MCF 10A (cell line): Measurements from ENCODE around the gene RUNX3. TPM values are rescaled to one million over a fixed set of nuclear protein-coding genes. Genes with fewer than 3 reads are reported as not detected.

Experiments used
- BruUV-seq: library from RNA; stranded (reverse); fragments of 400-500 nt; replicated peaks from 2 replicates; lab custom pipeline; 2021; lab: Mats Ljungman, UMichigan
- CTCF ChIA-PET: fragments of 300-600 bp; sonication (Branson Sonifier 250); formaldehyde crosslinking; extraction: SDS; loops from one replicate; lab custom pipeline; 2021; ENCODE audit warnings: antibody characterized with exemption, inconsistent platforms; lab: Yijun Ruan, JAX
- POLR2A ChIA-PET: fragments of 300-600, 350-650 bp; sonication (Branson Sonifier 250); formaldehyde crosslinking; extraction: SDS; loops from one replicate; lab custom pipeline; 2020; ENCODE audit warnings: antibody characterized with exemption, inconsistent platforms; lab: Yijun Ruan, JAX
- DNase-seq: peaks from one replicate; pipeline ENCODE4 v3.0.0-alpha.2; 2018; ENCODE audit not compliant: unreplicated experiment
- H3K27ac Mint-ChIP-seq: one replicate; pipeline ENCODE4 v1.8.0; 2022; ENCODE audit warnings: mild to moderate bottlenecking, low read depth, mixed read lengths; ENCODE audit not compliant: unreplicated experiment
- H3K27me3 Mint-ChIP-seq: one replicate; pipeline ENCODE4 v1.8.0; 2022; ENCODE audit warnings: mixed read lengths; ENCODE audit not compliant: insufficient read depth, unreplicated experiment
- H3K36me3 Mint-ChIP-seq: one replicate; pipeline ENCODE4 v1.8.0; 2022; ENCODE audit warnings: mild to moderate bottlenecking, moderate library complexity, mixed read lengths; ENCODE audit not compliant: insufficient read depth, unreplicated experiment
- H3K4me1 Mint-ChIP-seq: one replicate; pipeline ENCODE4 v1.8.0; 2022; ENCODE audit warnings: mixed read lengths; ENCODE audit not compliant: insufficient read depth, unreplicated experiment
- H3K4me3 Mint-ChIP-seq: one replicate; pipeline ENCODE4 v1.8.0; 2022; ENCODE audit warnings: mild to moderate bottlenecking, moderate library complexity, mixed read lengths; ENCODE audit not compliant: unreplicated experiment
- H3K9me3 Mint-ChIP-seq: one replicate; pipeline ENCODE4 v1.8.0; 2022; ENCODE audit warnings: mixed read lengths; ENCODE audit not compliant: unreplicated experiment
- intact Hi-C: fragments of 100-400 bp; cut with micrococcal nuclease; formaldehyde crosslinking; loops from 2 replicates; pipeline ENCODE4 v1.14.1; 2022
- total RNA-seq: library from RNA; stranded (reverse); gene quantifications from 2 replicates; pipeline ENCODE4 v1.2.3, GENCODE V29; 2022
- TF ChIP-seq, protein P1 (sequence below): fragments of 200-600 bp; IDR thresholded peaks from one replicate; pipeline ENCODE4 v1.8.0; 2022; ENCODE audit warnings: antibody characterized with exemption, mild to moderate bottlenecking; ENCODE audit not compliant: unreplicated experiment

RUNX3 gene
- total RNA-seq, 1 experiment from 2014 or later: not detected

DNA sequence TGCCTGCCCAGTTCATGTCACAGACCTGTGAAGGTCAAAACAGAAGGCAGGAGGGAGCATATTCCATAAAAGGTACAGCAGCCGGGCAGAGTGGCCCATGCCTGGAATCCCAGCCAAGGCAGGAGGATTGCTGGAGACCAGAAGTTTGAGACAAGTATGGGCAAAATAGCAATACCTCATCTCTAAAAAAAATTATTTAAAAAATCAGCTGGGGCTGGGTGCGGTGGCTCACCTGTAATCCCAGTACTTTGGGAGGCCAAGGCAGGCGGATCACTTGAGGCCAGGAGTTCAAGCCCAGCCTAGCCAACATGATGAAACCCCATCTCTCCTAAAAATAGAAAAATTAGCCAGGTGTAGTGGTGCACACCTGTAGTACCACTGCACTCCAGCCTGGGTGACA is 64.5 kb downstream of the RUNX3 start:
- TF ChIP-seq, protein P1, sequence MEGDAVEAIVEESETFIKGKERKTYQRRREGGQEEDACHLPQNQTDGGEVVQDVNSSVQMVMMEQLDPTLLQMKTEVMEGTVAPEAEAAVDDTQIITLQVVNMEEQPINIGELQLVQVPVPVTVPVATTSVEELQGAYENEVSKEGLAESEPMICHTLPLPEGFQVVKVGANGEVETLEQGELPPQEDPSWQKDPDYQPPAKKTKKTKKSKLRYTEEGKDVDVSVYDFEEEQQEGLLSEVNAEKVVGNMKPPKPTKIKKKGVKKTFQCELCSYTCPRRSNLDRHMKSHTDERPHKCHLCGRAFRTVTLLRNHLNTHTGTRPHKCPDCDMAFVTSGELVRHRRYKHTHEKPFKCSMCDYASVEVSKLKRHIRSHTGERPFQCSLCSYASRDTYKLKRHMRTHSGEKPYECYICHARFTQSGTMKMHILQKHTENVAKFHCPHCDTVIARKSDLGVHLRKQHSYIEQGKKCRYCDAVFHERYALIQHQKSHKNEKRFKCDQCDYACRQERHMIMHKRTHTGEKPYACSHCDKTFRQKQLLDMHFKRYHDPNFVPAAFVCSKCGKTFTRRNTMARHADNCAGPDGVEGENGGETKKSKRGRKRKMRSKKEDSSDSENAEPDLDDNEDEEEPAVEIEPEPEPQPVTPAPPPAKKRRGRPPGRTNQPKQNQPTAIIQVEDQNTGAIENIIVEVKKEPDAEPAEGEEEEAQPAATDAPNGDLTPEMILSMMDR: no peak
- no peaks in the 10 kb centered on the region for H3K9me3 Mint-ChIP-seq
- no TSS peak for BruUV-seq
- no peak for DNase-seq
- no peaks in the 10 kb centered on the region for H3K4me1 Mint-ChIP-seq
- ChIA-PET POLR2A (no interaction called here), CTCF (no interaction called here)
- intact Hi-C loops: no loop called here
- no peak overlapping the region for H3K4me3 Mint-ChIP-seq
- no peak overlapping the region for H3K27ac Mint-ChIP-seq
- no peaks in the 10 kb centered on the region for H3K36me3 Mint-ChIP-seq
- no peaks in the 10 kb centered on the region for H3K27me3 Mint-ChIP-seq

DNA sequence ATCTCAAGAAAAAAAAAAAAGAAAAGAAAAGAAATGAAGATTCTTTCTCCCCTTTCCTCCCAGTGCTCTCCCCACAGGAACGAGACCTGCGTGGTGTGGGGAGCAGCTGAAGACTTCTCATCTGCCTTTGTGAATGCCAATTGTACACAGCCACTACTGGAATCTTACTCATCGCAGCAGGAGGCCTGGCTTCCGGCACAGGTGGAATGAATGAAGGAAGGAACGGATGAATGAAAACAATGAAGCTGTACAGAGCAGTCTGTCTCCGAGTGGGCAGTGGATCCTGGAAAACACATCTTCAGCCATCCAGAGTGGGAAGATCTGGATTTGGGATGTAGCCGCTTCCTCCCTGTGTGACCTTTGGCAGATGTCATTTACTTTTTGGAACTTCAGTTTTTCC is 64.9 kb downstream of the RUNX3 start:
- Mint-ChIP-seq H3K4me1 (no peaks in the 10 kb centered on the region), H3K36me3 (no peaks in the 10 kb centered on the region), H3K27me3 (no peaks in the 10 kb centered on the region), H3K9me3 (no peaks in the 10 kb centered on the region), H3K27ac (no peak overlapping the region), H3K4me3 (no peak overlapping the region)
- CTCF ChIA-PET: no interaction called here
- POLR2A ChIA-PET: no interaction called here
- TF ChIP-seq, protein P1: no peak
- intact Hi-C loops: no loop called here
- no peak for DNase-seq
- no TSS peak for BruUV-seq

DNA sequence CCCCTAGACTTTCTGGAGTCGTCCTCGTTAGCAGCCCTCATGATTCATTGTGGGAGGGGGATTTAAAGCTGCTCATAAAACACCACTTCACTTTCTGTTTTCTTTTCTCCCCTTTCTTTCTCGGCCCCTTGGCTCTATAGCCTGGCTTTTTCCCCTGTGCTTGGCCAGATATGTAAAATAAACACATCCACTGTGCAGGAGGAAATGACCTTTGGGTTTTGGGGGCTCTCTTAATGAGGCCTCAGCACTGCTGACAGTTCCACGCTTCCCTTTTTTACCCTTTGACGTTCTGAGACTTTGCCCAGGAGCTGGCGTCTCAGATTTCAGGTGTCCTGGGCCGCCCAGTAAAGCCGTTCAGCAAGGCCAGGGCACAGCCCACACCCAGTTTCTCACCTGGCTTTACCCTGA is 65.7 kb downstream of the RUNX3 start:
- BruUV-seq: no TSS peak
- CTCF ChIA-PET: interaction anchor here (1.0 kb wide), 1 partner anchor 69 kb away, joined by 3 read pairs; no protein-coding TSS in a partner anchor
- intact Hi-C loops: no loop called here
- no peaks in the 10 kb centered on the region for H3K9me3 Mint-ChIP-seq
- no peaks in the 10 kb centered on the region for H3K27me3 Mint-ChIP-seq
- POLR2A ChIA-PET: no interaction called here
- no peaks in the 10 kb centered on the region for H3K36me3 Mint-ChIP-seq
- H3K27ac Mint-ChIP-seq: no peak overlapping the region
- H3K4me1 Mint-ChIP-seq: no peaks in the 10 kb centered on the region
- DNase-seq: no peak
- H3K4me3 Mint-ChIP-seq: no peak overlapping the region
- TF ChIP-seq, protein P1: no peak

DNA sequence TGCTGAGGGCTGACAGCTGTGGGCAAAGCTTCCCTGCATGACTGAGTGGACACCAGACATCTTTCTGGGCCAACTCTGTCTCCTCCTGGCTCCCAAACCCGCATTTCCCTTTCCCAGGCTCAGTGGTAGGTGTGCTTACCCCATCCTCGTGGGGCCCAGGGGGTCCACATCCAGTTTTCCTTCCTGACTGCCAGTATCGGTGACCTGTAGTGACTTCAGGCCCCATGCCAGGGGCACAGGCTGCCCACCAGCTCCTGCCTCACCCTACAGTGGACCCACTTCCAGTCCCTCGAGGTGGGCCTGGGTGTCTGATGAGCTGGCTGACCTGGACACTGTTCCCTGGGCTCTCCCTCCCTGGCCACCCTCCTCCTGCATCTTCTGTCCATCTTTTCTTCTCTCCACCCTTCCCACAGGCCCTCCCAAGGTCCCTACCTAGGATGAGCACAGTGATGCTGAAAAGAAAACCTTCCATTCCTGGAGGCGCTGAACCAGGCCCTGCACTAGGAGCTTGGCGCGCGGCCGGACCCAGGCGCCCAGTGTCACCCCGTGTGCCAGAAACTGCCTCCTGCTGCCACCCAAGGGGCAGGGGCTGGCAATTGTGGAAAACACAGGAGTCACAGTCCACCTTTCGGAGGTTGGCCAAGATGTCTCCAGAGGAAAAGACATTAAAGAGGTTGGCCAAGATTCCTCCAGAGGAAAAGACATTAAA is 67.1 kb downstream of the RUNX3 start:
- no peak overlapping the region for H3K4me3 Mint-ChIP-seq
- H3K36me3 Mint-ChIP-seq: no peaks in the 10 kb centered on the region
- DNase-seq: no peak
- H3K9me3 Mint-ChIP-seq: no peaks in the 10 kb centered on the region
- ChIA-PET POLR2A (no interaction called here), CTCF (interaction anchor here (0.7 kb wide), 1 partner anchor 17 kb away, joined by 3 read pairs; no protein-coding TSS in a partner anchor)
- intact Hi-C loops: no loop called here
- no peak overlapping the region for H3K27ac Mint-ChIP-seq
- H3K4me1 Mint-ChIP-seq: no peaks in the 10 kb centered on the region
- BruUV-seq: no TSS peak
- TF ChIP-seq, protein P1: no peak
- no peaks in the 10 kb centered on the region for H3K27me3 Mint-ChIP-seq
